H4 (cell line): ENCODE data around the gene ERBB4. TPM values are rescaled to one million over a fixed set of nuclear protein-coding genes. Genes with fewer than 3 reads are reported as not detected.

ENCODE experiments used
- DNase-seq: peaks from one replicate; pipeline ENCODE4 v3.0.0-alpha.2; 2015; ENCODE audit warnings: low spot score
- total RNA-seq: library from RNA; depleted of rRNA; stranded (reverse); fragments of >200 nt; shearing (Covaris generic); gene quantifications from 2 replicates; pipeline ENCODE4 v1.2.3, GENCODE V29; 2014

ERBB4 gene
- total RNA-seq, 1 experiment from 2014 or later, result 0.33 TPM

GRCh38 chr2:211836409-211836808 lies 702.2 kb downstream of the ERBB4 start:
- DNase-seq, result no peak

- DNase-seq, result no peak
Observed at GRCh38 chr2:211835695-211836094, 702.9 kb downstream of the ERBB4 start.

- DNase-seq, result no peak
Observed at GRCh38 chr2:211833582-211834279, 704.9 kb downstream of the ERBB4 start.

GRCh38 chr2:211829725-211830124 lies 708.9 kb downstream of the ERBB4 start:
- no peak for DNase-seq

GRCh38 chr2:211823886-211824479 lies 714.6 kb downstream of the ERBB4 start:
- DNase-seq, result no peak

GRCh38 chr2:211822686-211823335 lies 715.8 kb downstream of the ERBB4 start:
- no peak for DNase-seq

- no peak for DNase-seq
Observed at GRCh38 chr2:211816754-211817153, 721.8 kb downstream of the ERBB4 start.

GRCh38 chr2:211812587-211812986 lies 726.0 kb downstream of the ERBB4 start:
- no peak for DNase-seq

GRCh38 chr2:211802666-211803065 lies 735.9 kb downstream of the ERBB4 start:
- DNase-seq, result no peak

GRCh38 chr2:211800001-211800400 lies 738.6 kb downstream of the ERBB4 start:
- DNase-seq, result no peak

- no peak for DNase-seq
Observed at GRCh38 chr2:211798868-211799267, 739.7 kb downstream of the ERBB4 start.

GRCh38 chr2:211793690-211794089 lies 744.9 kb downstream of the ERBB4 start:
- no peak for DNase-seq

- DNase-seq, result no peak
Observed at GRCh38 chr2:211789982-211790381, 748.6 kb downstream of the ERBB4 start.

GRCh38 chr2:211766689-211767088 lies 771.9 kb downstream of the ERBB4 start:
- no peak for DNase-seq

- no peak for DNase-seq
Observed at GRCh38 chr2:211762479-211762878, 776.1 kb downstream of the ERBB4 start.

- DNase-seq, result no peak
Observed at GRCh38 chr2:211760103-211760502, 778.5 kb downstream of the ERBB4 start.

- no peak for DNase-seq
Observed at GRCh38 chr2:211756266-211756665, 782.3 kb downstream of the ERBB4 start.

GRCh38 chr2:211755187-211755586 lies 783.4 kb downstream of the ERBB4 start:
- DNase-seq, result no peak

GRCh38 chr2:211751848-211752247 lies 786.8 kb downstream of the ERBB4 start:
- no peak for DNase-seq

- DNase-seq, result no peak
Observed at GRCh38 chr2:211748339-211748738, 790.3 kb downstream of the ERBB4 start.

- DNase-seq, result peak; percentile 69
Observed at GRCh38 chr2:211745295-211746097, 793.1 kb downstream of the ERBB4 start.

- DNase-seq, result no peak
Observed at GRCh38 chr2:211744379-211744778, 794.2 kb downstream of the ERBB4 start.
